ENCODE results near the gene SPATS2.

GRCh38 chr12:49476091-49476490, 108.8 kb downstream of the SPATS2 start:
- TF ChIP-seq CTCF (IDR thresholded peaks at IDR 0.05; ENCODE audit: low read length) (no peak), EZH2 (IDR thresholded peaks at IDR 0.05; ENCODE audit: borderline replicate concordance, low read length) (no peak)

Measured in OCI-LY1 (cell line).